CD14-positive monocyte (primary cell): ENCODE data around the gene WDR5. TPM values are rescaled to one million over a fixed set of nuclear protein-coding genes. Genes with fewer than 3 reads are reported as not detected.

Experiments used
- DNase-seq, 3 donors: peaks; one replicate each; pipeline ENCODE4 v3.0.0-alpha.2; 2011 to 2022
- H2AFZ ChIP-seq: 2 replicates; pipeline ENCODE4 v1.6.0; 2012; ENCODE audit warnings: mild to moderate bottlenecking, low read depth, low read length, inconsistent platforms; ENCODE audit not compliant: insufficient read depth, poor library complexity, severe bottlenecking
- H3K27ac ChIP-seq, 2 donors: 1 replicate in 1 of 2; 2 replicates in 1 of 2; pipeline ENCODE4 v1.5.1; 2012 to 2013; ENCODE audit warnings: low read length in 2 of 2, control low read depth in 1 of 2, inconsistent platforms in 1 of 2, low read depth in 1 of 2, mild to moderate bottlenecking in 1 of 2
- H3K27me3 ChIP-seq, 2 donors: one replicate each; pipeline versions ENCODE4 v1.6.0 to v1.6.1; 2011 to 2013; ENCODE audit warnings: low read length in 2 of 2; ENCODE audit not compliant: control insufficient read depth in 2 of 2, insufficient read depth in 2 of 2
- H3K36me3 ChIP-seq, 2 donors: replicated peaks in 1 of 2; 1 replicate in 1 of 2; 2 replicates in 1 of 2; pipeline versions ENCODE4 v1.5.1 to v1.6.1; 2012 to 2013; ENCODE audit warnings: low read length in 2 of 2, control low read depth in 1 of 2, inconsistent platforms in 1 of 2, mild to moderate bottlenecking in 1 of 2; ENCODE audit not compliant: insufficient read depth in 2 of 2, control insufficient read depth in 1 of 2
- H3K4me1 ChIP-seq, 2 donors: 1 replicate in 1 of 2; 2 replicates in 1 of 2; pipeline versions ENCODE4 v1.5.1 to v1.6.1; 2012 to 2013; ENCODE audit warnings: low read length in 2 of 2, control low read depth in 1 of 2, inconsistent platforms in 1 of 2, mild to moderate bottlenecking in 1 of 2, moderate library complexity in 1 of 2; ENCODE audit not compliant: insufficient read depth in 2 of 2, control insufficient read depth in 1 of 2
- H3K4me2 ChIP-seq: replicated peaks from 2 replicates; pipeline ENCODE3; 2012; ENCODE audit warnings: low read length, moderate library complexity, mild to moderate bottlenecking; ENCODE audit not compliant: poor library complexity, severe bottlenecking; ENCODE audit errors: extremely low read depth
- H3K4me3 ChIP-seq, 3 experiments: fragments of 200-600 bp in 1 of 3; sonication (generic) in 1 of 3; replicated peaks in 1 of 3; 1 replicate in 2 of 3; 2 replicates in 1 of 3; pipeline ENCODE4 v1.5.1; 2011 to 2013; ENCODE audit warnings: low read length in 3 of 3, mild to moderate bottlenecking in 3 of 3, control low read depth in 2 of 3, low read depth in 2 of 3, inconsistent platforms in 1 of 3, moderate library complexity in 1 of 3
- H3K79me2 ChIP-seq: 2 replicates; pipeline ENCODE4 v1.6.0; 2012; ENCODE audit warnings: mild to moderate bottlenecking, control low read depth, inconsistent platforms, low read length, moderate library complexity; ENCODE audit not compliant: insufficient read depth
- H3K9ac ChIP-seq: 2 replicates; pipeline ENCODE4 v1.6.0; 2017; ENCODE audit warnings: low read length, mild to moderate bottlenecking; ENCODE audit not compliant: insufficient read depth, poor library complexity, severe bottlenecking
- H3K9me3 ChIP-seq, 2 donors: replicated peaks in 1 of 2; 1 replicate in 1 of 2; 2 replicates in 1 of 2; pipeline versions ENCODE4 v1.5.1 to v1.6.1; 2012 to 2013; ENCODE audit warnings: low read length in 2 of 2, control low read depth in 1 of 2; ENCODE audit not compliant: control insufficient read depth in 1 of 2, insufficient read depth in 1 of 2
- H4K20me1 ChIP-seq: 2 replicates; pipeline ENCODE4 v1.6.0; 2012; ENCODE audit warnings: mild to moderate bottlenecking, low read length, control low read depth, moderate library complexity; ENCODE audit not compliant: insufficient read depth
- H3K27ac Mint-ChIP-seq, 7 donors: one replicate each; pipeline ENCODE4 v1.8.0; 2020; ENCODE audit warnings: mild to moderate bottlenecking in 7 of 7, mixed read lengths in 7 of 7, moderate library complexity in 6 of 7, inconsistent platforms in 2 of 7
- H3K27me3 Mint-ChIP-seq, 3 donors: one replicate each; pipeline ENCODE4 v1.8.0; 2021 to 2022; ENCODE audit warnings: low read depth in 3 of 3, mild to moderate bottlenecking in 3 of 3, mixed read lengths in 3 of 3, moderate library complexity in 3 of 3, inconsistent platforms in 1 of 3
- H3K36me3 Mint-ChIP-seq, 2 donors: one replicate each; pipeline ENCODE4 v1.8.0; 2020; ENCODE audit warnings: mixed read lengths in 2 of 2, inconsistent platforms in 1 of 2, mild to moderate bottlenecking in 1 of 2
- H3K4me1 Mint-ChIP-seq: one replicate; pipeline ENCODE4 v1.8.0; 2020; ENCODE audit warnings: mild to moderate bottlenecking, mixed read lengths
- H3K4me3 Mint-ChIP-seq, 2 donors: one replicate each; pipeline ENCODE4 v1.8.0; 2020; ENCODE audit warnings: mild to moderate bottlenecking in 2 of 2, mixed read lengths in 2 of 2, moderate library complexity in 1 of 2
- H3K9me3 Mint-ChIP-seq, 7 donors: one replicate each; pipeline ENCODE4 v1.8.0; 2020 to 2022; ENCODE audit warnings: mixed read lengths in 7 of 7, mild to moderate bottlenecking in 6 of 7, moderate library complexity in 6 of 7, inconsistent platforms in 2 of 7
- WGBS: methylation state at CpG from one replicate; pipeline ENCODE4 v1.1.5; 2013; ENCODE audit warnings: missing lambda C conversion rate; ENCODE audit not compliant: insufficient coverage; 5-methylcytosine and 5-hydroxymethylcytosine counted together
- intact Hi-C, 2 donors: fragments of 100-400 bp; cut with micrococcal nuclease; formaldehyde crosslinking; loops; one replicate each; pipeline versions ENCODE4 v1.15.0 to v1.15.1; 2023
- polyA plus RNA-seq, 3 donors: library from polyadenylated mRNA; depleted of rRNA in 1 of 3; unstranded in 2 of 3; stranded (reverse) in 1 of 3; fragments of 300-500 nt in 2 of 3; fragments of >200 nt in 1 of 3; fragmentation: Illumina TruSeq in 2 of 3; gene quantifications; 1 replicate in 2 of 3; 2 replicates in 1 of 3; pipeline ENCODE4 v1.2.3, GENCODE V29; 2012 to 2021
- TF ChIP-seq, protein P1 (sequence below): fragments of 200-600 bp; IDR thresholded peaks from one replicate; pipeline ENCODE4 v1.8.0; 2022; ENCODE audit warnings: antibody characterized with exemption, mild to moderate bottlenecking

The WDR5 gene
- polyA plus RNA-seq, 3 donors, result 8.7 to 17.3 (median 10.2) TPM

DNA sequence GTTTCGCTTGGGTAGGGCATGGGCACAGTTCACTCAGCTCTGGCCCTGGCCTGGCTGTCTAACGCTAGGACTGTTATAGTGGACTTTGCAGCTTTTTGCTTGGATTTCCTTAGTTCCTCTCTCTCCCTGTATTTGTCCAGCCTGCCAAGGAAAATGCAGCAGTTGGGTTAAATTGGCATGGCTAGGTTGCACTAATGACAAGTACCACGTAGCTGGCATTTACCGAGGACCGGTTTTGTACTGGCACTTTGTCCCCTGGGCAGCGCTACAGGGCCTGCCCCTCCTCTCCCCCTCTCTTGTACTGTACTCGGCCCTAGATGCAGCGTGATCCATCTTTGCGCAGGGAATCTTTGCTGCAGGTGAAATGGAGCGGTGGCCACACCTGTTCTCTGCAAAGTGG, 2.4 kb downstream of the WDR5 start:
- no peak overlapping the region for H3K9ac ChIP-seq
- H3K27me3 ChIP-seq, result no peaks in the 10 kb centered on the region
- Mint-ChIP-seq H3K27me3 (no peaks in the 10 kb centered on the region), H3K9me3 (no peaks in the 10 kb centered on the region), H3K36me3 (peaks cover 34 to 41% of the 10 kb centered on the region in 2 donors), H3K4me1 (peaks cover 40% of the 10 kb centered on the region), H3K27ac (peak overlapping the region in 2 of 7 donors; percentile 21 to 68), H3K4me3 (no peak overlapping the region)
- H4K20me1 ChIP-seq, result peaks cover 40% of the 10 kb centered on the region
- H3K27ac ChIP-seq, result peak overlapping the region in 1 of 2 donors; percentile 8
- no peaks in the 10 kb centered on the region for H3K9me3 ChIP-seq
- H3K4me2 ChIP-seq, result no peak overlapping the region
- intact Hi-C loops, result loop anchor here (5.0 kb wide), 1 partner anchor 71 kb away; the partner anchor contains the start of gene BRD3 (in 2 of the 2)
- peaks cover 32 to 46% of the 10 kb centered on the region in 2 donors for H3K36me3 ChIP-seq
- peaks cover 65% of the 10 kb centered on the region for H3K79me2 ChIP-seq
- 100% methylated on average over 5 of the region's 10 CpGs for WGBS
- peaks cover 35 to 43% of the 10 kb centered on the region in 2 donors for H3K4me1 ChIP-seq
- DNase-seq, result no peak
- H2AFZ ChIP-seq, result no peak overlapping the region
- TF ChIP-seq, protein P1, sequence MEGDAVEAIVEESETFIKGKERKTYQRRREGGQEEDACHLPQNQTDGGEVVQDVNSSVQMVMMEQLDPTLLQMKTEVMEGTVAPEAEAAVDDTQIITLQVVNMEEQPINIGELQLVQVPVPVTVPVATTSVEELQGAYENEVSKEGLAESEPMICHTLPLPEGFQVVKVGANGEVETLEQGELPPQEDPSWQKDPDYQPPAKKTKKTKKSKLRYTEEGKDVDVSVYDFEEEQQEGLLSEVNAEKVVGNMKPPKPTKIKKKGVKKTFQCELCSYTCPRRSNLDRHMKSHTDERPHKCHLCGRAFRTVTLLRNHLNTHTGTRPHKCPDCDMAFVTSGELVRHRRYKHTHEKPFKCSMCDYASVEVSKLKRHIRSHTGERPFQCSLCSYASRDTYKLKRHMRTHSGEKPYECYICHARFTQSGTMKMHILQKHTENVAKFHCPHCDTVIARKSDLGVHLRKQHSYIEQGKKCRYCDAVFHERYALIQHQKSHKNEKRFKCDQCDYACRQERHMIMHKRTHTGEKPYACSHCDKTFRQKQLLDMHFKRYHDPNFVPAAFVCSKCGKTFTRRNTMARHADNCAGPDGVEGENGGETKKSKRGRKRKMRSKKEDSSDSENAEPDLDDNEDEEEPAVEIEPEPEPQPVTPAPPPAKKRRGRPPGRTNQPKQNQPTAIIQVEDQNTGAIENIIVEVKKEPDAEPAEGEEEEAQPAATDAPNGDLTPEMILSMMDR, result no peak
- H3K4me3 ChIP-seq, result no peak overlapping the region

DNA sequence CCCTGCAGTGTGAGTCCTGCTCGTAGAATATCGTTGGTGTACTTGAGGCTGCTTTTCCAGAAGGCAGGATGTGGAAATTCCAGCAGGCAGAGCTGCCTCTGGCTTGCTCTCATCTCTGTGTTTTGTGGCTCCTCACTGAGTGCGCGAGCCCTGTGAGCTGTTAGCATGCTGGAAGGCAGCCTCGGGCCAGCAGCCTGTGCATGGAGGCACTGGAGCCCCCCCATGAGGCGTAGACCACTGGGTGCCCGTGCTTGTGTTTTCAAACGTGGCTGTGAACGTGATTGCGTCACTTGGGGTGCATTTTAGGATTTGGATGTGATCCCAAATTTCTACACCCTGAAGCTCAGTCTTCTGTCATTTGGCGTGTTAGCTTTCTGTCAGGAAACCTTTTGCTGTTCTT, 3.2 kb downstream of the WDR5 start:
- no peaks in the 10 kb centered on the region for H3K27me3 Mint-ChIP-seq
- Histone ChIP-seq H3K27me3 (no peaks in the 10 kb centered on the region), H3K36me3 (peaks cover 37 to 54% of the 10 kb centered on the region in 2 donors), H2AFZ (no peak overlapping the region), H3K9ac (no peak overlapping the region), H3K4me1 (peaks cover 33 to 40% of the 10 kb centered on the region in 2 donors), H3K4me3 (no peak overlapping the region), H3K79me2 (peaks cover 65% of the 10 kb centered on the region), H3K9me3 (no peaks in the 10 kb centered on the region), H4K20me1 (peaks cover 40% of the 10 kb centered on the region), H3K4me2 (no peak overlapping the region), H3K27ac (no peak overlapping the region)
- DNase-seq, result no peak
- H3K4me3 Mint-ChIP-seq, result no peak overlapping the region
- TF ChIP-seq, protein P1, result no peak
- H3K27ac Mint-ChIP-seq, result no peak overlapping the region
- intact Hi-C loops, result loop anchor here (5.0 kb wide), 1 partner anchor 72 kb away; the partner anchor contains the start of gene BRD3 (in 2 of the 2)
- H3K4me1 Mint-ChIP-seq, result peaks cover 35% of the 10 kb centered on the region
- peaks cover 39 to 49% of the 10 kb centered on the region in 2 donors for H3K36me3 Mint-ChIP-seq
- 62% methylated on average over 11 of the region's 11 CpGs for whole genome bisulfite sequencing
- no peaks in the 10 kb centered on the region for H3K9me3 Mint-ChIP-seq
